CD8-positive, alpha-beta memory T cell (primary cell): Measurements from ENCODE around the gene IKBKE. TPM values are rescaled to one million over a fixed set of nuclear protein-coding genes. Genes with fewer than 3 reads are reported as not detected.

ENCODE experiments used
- CTCF ChIA-PET: fragments of 350-600 bp; sonication (Branson Sonifier 250); formaldehyde crosslinking; loops from one replicate; lab custom pipeline; 2021; ENCODE audit warnings: antibody characterized with exemption; lab: Charles Lee
- POLR2A ChIA-PET: fragments of 350-600 bp; sonication (Branson Sonifier 250); formaldehyde crosslinking; loops from one replicate; lab custom pipeline; 2021; ENCODE audit warnings: antibody characterized with exemption; lab: Charles Lee
- DNase-seq, 5 donors: peaks; one replicate each; pipeline versions ENCODE4 v3.0.0 to v3.0.0-alpha.2; 2020 to 2022; ENCODE audit warnings: mixed read lengths in 1 of 5
- H3K27ac ChIP-seq: one replicate; pipeline ENCODE4 v1.7.0; 2013; ENCODE audit warnings: low read depth, mild to moderate bottlenecking, low read length, moderate library complexity
- H3K27me3 ChIP-seq: 2 replicates; pipeline ENCODE4 v1.7.0; 2013; ENCODE audit warnings: low read length, mild to moderate bottlenecking; ENCODE audit not compliant: insufficient read depth, poor library complexity, severe bottlenecking
- H3K36me3 ChIP-seq: 2 replicates; pipeline ENCODE4 v1.7.0; 2013; ENCODE audit warnings: mild to moderate bottlenecking, low read length, moderate library complexity; ENCODE audit not compliant: insufficient read depth
- H3K4me1 ChIP-seq: 2 replicates; pipeline ENCODE4 v1.7.0; 2013; ENCODE audit warnings: mild to moderate bottlenecking, low read length, moderate library complexity; ENCODE audit not compliant: insufficient read depth
- H3K4me3 ChIP-seq: 2 replicates; pipeline ENCODE4 v1.7.0; 2013; ENCODE audit warnings: mild to moderate bottlenecking, low read length
- H3K9me3 ChIP-seq: 2 replicates; pipeline ENCODE4 v1.7.0; 2013; ENCODE audit warnings: mild to moderate bottlenecking, low read length
- H3K27ac Mint-ChIP-seq, 8 donors: one replicate each; pipeline ENCODE4 v1.8.0; 2020 to 2021; ENCODE audit warnings: mixed read lengths in 8 of 8, mild to moderate bottlenecking in 6 of 8, inconsistent platforms in 3 of 8, moderate library complexity in 3 of 8
- H3K27me3 Mint-ChIP-seq, 2 donors: one replicate each; pipeline ENCODE4 v1.8.0; 2020 to 2021; ENCODE audit warnings: mixed read lengths in 2 of 2, mild to moderate bottlenecking in 1 of 2, moderate library complexity in 1 of 2
- H3K36me3 Mint-ChIP-seq, 3 donors: one replicate each; pipeline ENCODE4 v1.8.0; 2020 to 2021; ENCODE audit warnings: mixed read lengths in 3 of 3, inconsistent platforms in 1 of 3, mild to moderate bottlenecking in 1 of 3
- H3K4me1 Mint-ChIP-seq, 3 donors: one replicate each; pipeline ENCODE4 v1.8.0; 2020 to 2021; ENCODE audit warnings: mixed read lengths in 3 of 3, inconsistent platforms in 1 of 3, mild to moderate bottlenecking in 1 of 3
- H3K4me3 Mint-ChIP-seq, 7 donors: one replicate each; pipeline ENCODE4 v1.8.0; 2020 to 2021; ENCODE audit warnings: mixed read lengths in 7 of 7, mild to moderate bottlenecking in 6 of 7, moderate library complexity in 4 of 7, inconsistent platforms in 2 of 7
- H3K9me3 Mint-ChIP-seq, 5 donors: one replicate each; pipeline ENCODE4 v1.8.0; 2020 to 2022; ENCODE audit warnings: mixed read lengths in 5 of 5, mild to moderate bottlenecking in 3 of 5, moderate library complexity in 2 of 5, inconsistent platforms in 1 of 5
- polyA plus RNA-seq: library from polyadenylated mRNA; unstranded; fragments of 300-500 nt; fragmentation: Illumina TruSeq; gene quantifications from one replicate; pipeline ENCODE4 v1.2.3, GENCODE V29; 2021
- total RNA-seq, 2 experiments: library from RNA; stranded (reverse); gene quantifications; one replicate each; pipeline ENCODE4 v1.2.3, GENCODE V29; 2021

IKBKE gene
- total and polyA plus RNA-seq, 3 experiments from 2014 or later = 17.1 to 46.6 (median 18.4) TPM

GRCh38 chr1:206506405-206507283 is 36.4 kb downstream of the IKBKE start:
- peaks cover 12 to 22% of the 10 kb centered on the region in 2 donors for H3K27me3 Mint-ChIP-seq
- CTCF ChIA-PET = interaction anchor here (1.0 to 2.8 kb wide), 7 partner anchors 13 to 182 kb away, joined by 3 to 9 read pairs (median 6); partner anchors contain the start of gene IKBKE
- H3K36me3 Mint-ChIP-seq = peaks cover 0 to under 1% (median 0%) of the 10 kb centered on the region in 3 donors
- peak overlapping the region; percentile 55 for H3K4me3 ChIP-seq
- no peak for DNase-seq
- no peak overlapping the region for H3K27ac ChIP-seq
- H3K36me3 ChIP-seq = no peaks in the 10 kb centered on the region
- no peaks in the 10 kb centered on the region for H3K9me3 Mint-ChIP-seq
- peak overlapping the region; percentile 81 to 90 (median 84) for H3K4me3 Mint-ChIP-seq
- H3K27me3 ChIP-seq = peaks cover 17% of the 10 kb centered on the region
- peaks cover 37 to 56% (median 48%) of the 10 kb centered on the region in 3 donors for H3K4me1 Mint-ChIP-seq
- H3K4me1 ChIP-seq = peaks cover 35% of the 10 kb centered on the region
- no peaks in the 10 kb centered on the region for H3K9me3 ChIP-seq
- H3K27ac Mint-ChIP-seq = peak overlapping the region in 6 of 8 donors; percentile 17 to 76 (median 34)
- POLR2A ChIA-PET = interaction anchor here (0.7 to 1.0 kb wide), 3 partner anchors 37 to 105 kb away, joined by 3 to 6 read pairs (median 4); partner anchors contain the start of genes EIF2D and IKBKE

- Histone ChIP-seq H3K27ac (peak within 1 kb of the TSS; percentile 2), H3K9me3 (no peaks in the 10 kb centered on the region), H3K4me1 (peaks cover 35% of the 10 kb centered on the region), H3K36me3 (no peaks in the 10 kb centered on the region), H3K4me3 (peak within 1 kb of the TSS; percentile 55), H3K27me3 (peaks cover 17% of the 10 kb centered on the region)
- Mint-ChIP-seq H3K27ac (peak within 1 kb of the TSS in 7 of 8 donors; percentile 17 to 76 (median 35)), H3K27me3 (peaks cover 12 to 22% of the 10 kb centered on the region in 2 donors), H3K36me3 (peaks cover 0 to 2% (median 0%) of the 10 kb centered on the region in 3 donors), H3K4me3 (peak within 1 kb of the TSS; percentile 81 to 90 (median 84)), H3K9me3 (no peaks in the 10 kb centered on the region), H3K4me1 (peaks cover 34 to 56% (median 48%) of the 10 kb centered on the region in 3 donors)
- DNase-seq = peak; percentile 65 to 84 (median 74)
- ChIA-PET POLR2A (interaction anchor here (0.7 to 0.9 kb wide), 2 partner anchors 37 to 82 kb away, joined by 3 to 6 read pairs; partner anchors contain the start of gene IKBKE), CTCF (interaction anchor here (1.0 to 2.8 kb wide), 7 partner anchors 14 to 181 kb away, joined by 3 to 9 read pairs (median 6); partner anchors contain the start of gene IKBKE)
Measured at GRCh38 chr1:206507284-206508129, 37.2 kb downstream of the IKBKE start, which contains the start of gene RASSF5. Gene RASSF5 (plus strand): TSS chr1:206507531. CDS start chr1:206507603, 72 bp downstream.

GRCh38 chr1:206508130-206508889 is 38.0 kb downstream of the IKBKE start:
- Mint-ChIP-seq H3K36me3 (peaks cover 0 to 2% (median 0%) of the 10 kb centered on the region in 3 donors), H3K4me1 (peaks cover 34 to 54% (median 47%) of the 10 kb centered on the region in 3 donors), H3K9me3 (no peaks in the 10 kb centered on the region), H3K27me3 (peaks cover 12 to 22% of the 10 kb centered on the region in 2 donors), H3K27ac (peak overlapping the region in 4 of 8 donors; percentile 10 to 77 (median 41)), H3K4me3 (peak overlapping the region; percentile 74 to 88 (median 76))
- Histone ChIP-seq H3K27me3 (peaks cover 17% of the 10 kb centered on the region), H3K36me3 (no peaks in the 10 kb centered on the region), H3K27ac (no peak overlapping the region), H3K4me1 (peaks cover 35% of the 10 kb centered on the region), H3K9me3 (no peaks in the 10 kb centered on the region), H3K4me3 (peak overlapping the region; percentile 55)
- ChIA-PET CTCF (interaction anchor here (2.8 kb wide), 1 partner anchor 37 kb away, joined by 9 read pairs; no protein-coding TSS in a partner anchor), POLR2A (no interaction called here)
- no peak for DNase-seq

GRCh38 chr1:206508956-206509355 is 38.7 kb downstream of the IKBKE start:
- peaks cover 0 to 2% (median 0%) of the 10 kb centered on the region in 3 donors for H3K36me3 Mint-ChIP-seq
- H3K27me3 Mint-ChIP-seq = peaks cover 12 to 22% of the 10 kb centered on the region in 2 donors
- H3K4me1 ChIP-seq = peaks cover 30% of the 10 kb centered on the region
- H3K36me3 ChIP-seq = no peaks in the 10 kb centered on the region
- H3K9me3 Mint-ChIP-seq = no peaks in the 10 kb centered on the region
- POLR2A ChIA-PET = interaction anchor here (1.0 kb wide), 1 partner anchor 38 kb away, joined by 3 read pairs; the partner anchor contains the start of gene IKBKE
- no peak overlapping the region for H3K27ac ChIP-seq
- no peaks in the 10 kb centered on the region for H3K9me3 ChIP-seq
- H3K4me1 Mint-ChIP-seq = peaks cover 30 to 48% (median 40%) of the 10 kb centered on the region in 3 donors
- no peak for DNase-seq
- CTCF ChIA-PET = no interaction called here
- peak overlapping the region; percentile 74 to 80 (median 74) for H3K4me3 Mint-ChIP-seq
- no peak overlapping the region for H3K4me3 ChIP-seq
- peak overlapping the region in 1 of 8 donors; percentile 10 for H3K27ac Mint-ChIP-seq
- H3K27me3 ChIP-seq = peaks cover 17% of the 10 kb centered on the region

- Histone ChIP-seq H3K27me3 (peaks cover 17% of the 10 kb centered on the region), H3K36me3 (no peaks in the 10 kb centered on the region), H3K4me3 (no peak overlapping the region), H3K9me3 (no peaks in the 10 kb centered on the region), H3K27ac (no peak overlapping the region), H3K4me1 (peaks cover 23% of the 10 kb centered on the region)
- peaks cover 22 to 40% (median 32%) of the 10 kb centered on the region in 3 donors for H3K4me1 Mint-ChIP-seq
- no peak for DNase-seq
- H3K27me3 Mint-ChIP-seq = peaks cover 12 to 22% of the 10 kb centered on the region in 2 donors
- H3K4me3 Mint-ChIP-seq = peak overlapping the region in 2 of 7 donors; percentile 47 to 76
- H3K36me3 Mint-ChIP-seq = peaks cover 0 to 2% (median 0%) of the 10 kb centered on the region in 3 donors
- POLR2A ChIA-PET = interaction anchor here (1.0 kb wide), 1 partner anchor 39 kb away, joined by 3 read pairs; the partner anchor contains the start of gene IKBKE
- no peaks in the 10 kb centered on the region for H3K9me3 Mint-ChIP-seq
- H3K27ac Mint-ChIP-seq = peak overlapping the region in 1 of 8 donors; percentile 43
- CTCF ChIA-PET = interaction anchor here (1.1 kb wide), 1 partner anchor 30 kb away, joined by 3 read pairs; no protein-coding TSS in a partner anchor
Measured at GRCh38 chr1:206509612-206510257, 39.5 kb downstream of the IKBKE start.

- Histone ChIP-seq H3K27me3 (peaks cover 17% of the 10 kb centered on the region), H3K9me3 (no peaks in the 10 kb centered on the region), H3K27ac (no peak overlapping the region), H3K4me3 (no peak overlapping the region), H3K4me1 (peaks cover 21% of the 10 kb centered on the region), H3K36me3 (no peaks in the 10 kb centered on the region)
- Mint-ChIP-seq H3K4me1 (peaks cover 17 to 34% (median 26%) of the 10 kb centered on the region in 3 donors), H3K36me3 (peaks cover 0 to 2% (median 0%) of the 10 kb centered on the region in 3 donors), H3K27ac (no peak overlapping the region), H3K9me3 (no peaks in the 10 kb centered on the region), H3K4me3 (peak overlapping the region in 2 of 7 donors; percentile 58 to 76), H3K27me3 (peaks cover 12 to 22% of the 10 kb centered on the region in 2 donors)
- ChIA-PET POLR2A (no interaction called here), CTCF (interaction anchor here (1.1 kb wide), 1 partner anchor 31 kb away, joined by 3 read pairs; no protein-coding TSS in a partner anchor)
- no peak for DNase-seq
Measured at GRCh38 chr1:206510371-206510770, 40.1 kb downstream of the IKBKE start.
